Uterus (tissue), 2 donors: ENCODE results near the gene CYP4A11.

Source experiments
- CTCF ChIP-seq, 4 experiments: fragments of 200-600 bp in 2 of 4; fragments of 450-650 bp in 2 of 4; sonication (generic) in 2 of 4; IDR thresholded peaks; one replicate each; pipeline ENCODE4 v1.5.1; 2016 to 2019; ENCODE audit warnings: antibody characterized with exemption in 4 of 4, mild to moderate bottlenecking in 2 of 4, moderate library complexity in 1 of 4
- POLR2A ChIP-seq, 2 donors: fragments of 450-650 bp; IDR thresholded peaks; one replicate each; pipeline ENCODE4 v1.6.1; 2016; ENCODE audit warnings: antibody characterized with exemption in 2 of 2, mild to moderate bottlenecking in 1 of 2, moderate library complexity in 1 of 2

- TF ChIP-seq CTCF (IDR thresholded peaks at IDR 0.05) (no peak), POLR2A (IDR thresholded peaks at IDR 0.05) (no peak)
Observed at GRCh38 chr1:46960250-46960649, 19.0 kb upstream of the CYP4A11 start.
